H1 (cell line): ENCODE data around the gene DCAF4L1. TPM values are rescaled to one million over a fixed set of nuclear protein-coding genes. Genes with fewer than 3 reads are reported as not detected.

Source experiments
- CTCF ChIA-PET: fragments of 300-600 bp; sonication (Branson Sonifier 250); formaldehyde crosslinking; loops from one replicate; lab custom pipeline; 2021; ENCODE audit not compliant: partially characterized antibody; lab: Charles Lee
- POLR2A ChIA-PET: fragments of 300-600 bp; sonication (Branson Sonifier 250); formaldehyde crosslinking; loops from one replicate; lab custom pipeline; 2021; ENCODE audit warnings: inconsistent platforms; ENCODE audit not compliant: partially characterized antibody; lab: Charles Lee
- DNase-seq, 2 experiments: peaks; one replicate each; pipeline versions ENCODE4 v3.0.0 to v3.0.0-alpha.2; 2010 to 2022; ENCODE audit warnings: low spot score in 2 of 2, low read depth in 1 of 2, mixed read lengths in 1 of 2
- FAIRE-seq: peaks from 2 replicates; lab custom pipeline; 2011; peaks lifted over from hg19 to GRCh38; lab: Jason Lieb, UNC
- H2AFZ ChIP-seq: 2 replicates; pipeline ENCODE4 v1.8.1; 2012; ENCODE audit warnings: low read length, inconsistent platforms
- H2AK5ac ChIP-seq: 2 replicates; pipeline ENCODE4 v1.6.1; 2013; ENCODE audit warnings: low read depth, low read length
- H2BK120ac ChIP-seq: replicated peaks from 2 replicates; pipeline ENCODE3; 2013; ENCODE audit warnings: low read depth, low read length, inconsistent platforms
- H2BK12ac ChIP-seq: 2 replicates; pipeline ENCODE4 v1.6.1; 2013; ENCODE audit warnings: low read depth, low read length
- H2BK15ac ChIP-seq: 2 replicates; pipeline ENCODE4 v1.6.1; 2013; ENCODE audit warnings: low read length
- H2BK20ac ChIP-seq: 2 replicates; pipeline ENCODE4 v1.6.1; 2013; ENCODE audit warnings: low read length
- H2BK5ac ChIP-seq: 2 replicates; pipeline ENCODE4 v1.6.1; 2013; ENCODE audit warnings: low read depth, low read length
- H3K14ac ChIP-seq: 2 replicates; pipeline ENCODE4 v1.6.1; 2013; ENCODE audit warnings: inconsistent platforms; ENCODE audit not compliant: insufficient read length
- H3K18ac ChIP-seq: 2 replicates; pipeline ENCODE4 v1.6.1; 2013; ENCODE audit warnings: low read length; ENCODE audit errors: extremely low read depth
- H3K23ac ChIP-seq: 2 replicates; pipeline ENCODE4 v1.6.1; 2013; ENCODE audit warnings: inconsistent platforms; ENCODE audit not compliant: insufficient read length
- H3K23me2 ChIP-seq: 2 replicates; pipeline ENCODE4 v1.6.1; 2013; ENCODE audit warnings: low read depth, low read length
- H3K27ac ChIP-seq: 2 replicates; pipeline ENCODE4 v1.6.1; 2011; ENCODE audit warnings: low read depth, low read length, inconsistent platforms
- H3K27me3 ChIP-seq, 4 experiments: replicated peaks in 1 of 4; 1 replicate in 1 of 4; 2 replicates in 3 of 4; pipeline versions ENCODE4 v1.6.1 to v1.8.1; 2011 to 2013; ENCODE audit warnings: low read length in 3 of 4, mild to moderate bottlenecking in 3 of 4, inconsistent platforms in 2 of 4, mixed read lengths in 2 of 4, moderate library complexity in 1 of 4; ENCODE audit not compliant: control insufficient read depth in 3 of 4, insufficient read depth in 3 of 4; ENCODE audit errors: extremely low read depth in 1 of 4
- H3K36me3 ChIP-seq, 4 experiments: 2 replicates each; pipeline versions ENCODE4 v1.6.1 to v1.8.1; 2011 to 2013; ENCODE audit warnings: mild to moderate bottlenecking in 4 of 4, low read length in 3 of 4, moderate library complexity in 2 of 4, control low read depth in 1 of 4, inconsistent platforms in 1 of 4; ENCODE audit not compliant: insufficient read depth in 4 of 4, control insufficient read depth in 2 of 4
- H3K4ac ChIP-seq: replicated peaks from 2 replicates; pipeline ENCODE3; 2013; ENCODE audit warnings: low read length, low read depth, mixed read lengths, inconsistent platforms; ENCODE audit not compliant: insufficient read length
- H3K4me1 ChIP-seq, 4 experiments: replicated peaks in 1 of 4; 1 replicate in 1 of 4; 2 replicates in 3 of 4; pipeline versions ENCODE4 v1.6.1 to v1.8.1; 2011 to 2013; ENCODE audit warnings: low read length in 3 of 4, inconsistent platforms in 2 of 4, mixed read lengths in 1 of 4; ENCODE audit not compliant: insufficient read depth in 4 of 4, control insufficient read depth in 3 of 4
- H3K4me2 ChIP-seq, 2 experiments: 2 replicates each; pipeline versions ENCODE4 v1.6.1 to v1.8.1; 2011 to 2013; ENCODE audit warnings: low read depth in 2 of 2, low read length in 2 of 2, control low read depth in 1 of 2, inconsistent platforms in 1 of 2, mild to moderate bottlenecking in 1 of 2; ENCODE audit not compliant: insufficient read depth in 1 of 2
- H3K4me3 ChIP-seq, 4 experiments: fragments of 200-600, 300-600 bp in 1 of 4; sonication (generic), shearing (Covaris generic), sonication (Bioruptor Twin) in 1 of 4; 2 replicates each; pipeline versions ENCODE4 v1.5.1 to v1.8.1; 2011 to 2016; ENCODE audit warnings: low read length in 4 of 4, low read depth in 3 of 4, control low read depth in 2 of 4, inconsistent platforms in 2 of 4, mild to moderate bottlenecking in 2 of 4, mixed read lengths in 1 of 4, moderate library complexity in 1 of 4; ENCODE audit not compliant: insufficient read depth in 2 of 4; ENCODE audit errors: extremely low read depth in 1 of 4
- H3K56ac ChIP-seq: replicated peaks from 2 replicates; pipeline ENCODE3; 2013; ENCODE audit warnings: low read depth, mild to moderate bottlenecking, mixed read lengths, low read length, inconsistent platforms; ENCODE audit not compliant: insufficient read length
- H3K79me1 ChIP-seq: 2 replicates; pipeline ENCODE4 v1.6.1; 2013; ENCODE audit warnings: low read depth, low read length, control low read depth
- H3K79me2 ChIP-seq, 2 experiments: 2 replicates each; pipeline versions ENCODE4 v1.6.1 to v1.8.1; 2012 to 2013; ENCODE audit warnings: low read length in 2 of 2, mild to moderate bottlenecking in 2 of 2, inconsistent platforms in 1 of 2; ENCODE audit not compliant: insufficient read depth in 2 of 2, control insufficient read depth in 1 of 2
- H3K9ac ChIP-seq, 4 experiments: replicated peaks in 1 of 4; 1 replicate in 1 of 4; 2 replicates in 3 of 4; pipeline versions ENCODE4 v1.6.1 to v1.8.1; 2011 to 2013; ENCODE audit warnings: low read depth in 3 of 4, low read length in 3 of 4, control low read depth in 2 of 4, mild to moderate bottlenecking in 2 of 4, moderate library complexity in 2 of 4, inconsistent platforms in 1 of 4; ENCODE audit errors: extremely low read depth in 1 of 4
- H3K9me3 ChIP-seq, 2 experiments: 2 replicates each; pipeline versions ENCODE4 v1.6.1 to v1.8.1; 2012 to 2013; ENCODE audit warnings: mild to moderate bottlenecking in 2 of 2, moderate library complexity in 2 of 2, control low read depth in 1 of 2, inconsistent platforms in 1 of 2, low read depth in 1 of 2, low read length in 1 of 2, mixed read lengths in 1 of 2; ENCODE audit not compliant: insufficient read depth in 2 of 2
- H4K20me1 ChIP-seq, 2 experiments: replicated peaks in 1 of 2; 2 replicates each; pipeline versions ENCODE3 to v1.8.1; 2011 to 2013; ENCODE audit warnings: inconsistent platforms in 2 of 2, low read length in 2 of 2, mild to moderate bottlenecking in 1 of 2; ENCODE audit not compliant: insufficient read depth in 2 of 2, control insufficient read depth in 1 of 2
- H4K5ac ChIP-seq: 2 replicates; pipeline ENCODE4 v1.6.1; 2013; ENCODE audit warnings: low read length, low read depth, mixed read lengths, inconsistent platforms; ENCODE audit not compliant: insufficient read length
- H4K8ac ChIP-seq: 2 replicates; pipeline ENCODE4 v1.8.0; 2013; ENCODE audit warnings: mild to moderate bottlenecking, moderate library complexity, low read length, inconsistent platforms; ENCODE audit not compliant: insufficient read depth; ENCODE audit errors: extremely low read depth
- H4K91ac ChIP-seq: replicated peaks from 2 replicates; pipeline ENCODE3; 2013; ENCODE audit warnings: low read length, mixed read lengths, inconsistent platforms; ENCODE audit not compliant: insufficient read length
- CBX5 ChIP-seq: fragments of 300-800, 300-1000 bp; sonication (generic); IDR thresholded peaks from 2 replicates; pipeline ENCODE4 v1.7.1; 2016; ENCODE audit warnings: antibody characterized with exemption, low read length, low read depth
- CBX8 ChIP-seq: fragments of 300-800, 300-1000 bp; sonication (generic); IDR thresholded peaks from 2 replicates; pipeline ENCODE4 v1.7.1; 2016; ENCODE audit warnings: low read depth, low read length, borderline replicate concordance
- CEBPB ChIP-seq: IDR thresholded peaks from 2 replicates; pipeline ENCODE4 v1.6.1; 2012; ENCODE audit warnings: low read depth, low read length
- CTBP2 ChIP-seq: IDR thresholded peaks from 2 replicates; pipeline ENCODE4 v1.7.0; 2011; ENCODE audit warnings: borderline replicate concordance, mild to moderate bottlenecking, moderate library complexity, mixed read lengths, low read length; ENCODE audit not compliant: insufficient read depth, insufficient read length
- FOSL1 ChIP-seq: IDR thresholded peaks from 2 replicates; pipeline ENCODE4 v1.6.1; 2011; ENCODE audit warnings: mild to moderate bottlenecking, low read depth, low read length, moderate library complexity; ENCODE audit not compliant: insufficient read depth
- GABPA ChIP-seq: IDR thresholded peaks from 2 replicates; pipeline ENCODE4 v1.6.1; 2011; ENCODE audit warnings: mild to moderate bottlenecking, low read length, moderate library complexity, borderline replicate concordance; ENCODE audit not compliant: insufficient read depth
- NANOG ChIP-seq: IDR thresholded peaks from 2 replicates; pipeline ENCODE4 v1.6.1; 2011; ENCODE audit warnings: low read length, low read depth, mild to moderate bottlenecking, inconsistent platforms; ENCODE audit not compliant: insufficient read depth, poor library complexity, severe bottlenecking
- RFX5 ChIP-seq: IDR thresholded peaks from 2 replicates; pipeline ENCODE4 v1.6.1; 2011; ENCODE audit warnings: low read depth, low read length, improper control_type of control experiment, borderline replicate concordance
- SAP30 ChIP-seq: fragments of 300-600 bp; sonication (generic); IDR thresholded peaks from 2 replicates; pipeline ENCODE4 v1.7.1; 2012; ENCODE audit warnings: low read length, moderate library complexity, mild to moderate bottlenecking, inconsistent platforms; ENCODE audit not compliant: insufficient read depth, insufficient replicate concordance
- SUZ12 ChIP-seq: fragments of 200-600 bp; sonication (generic); IDR thresholded peaks from 2 replicates; pipeline ENCODE4 v1.6.1; 2012; ENCODE audit warnings: mild to moderate bottlenecking, inconsistent platforms, low read length, moderate library complexity, mixed read lengths
- TBP ChIP-seq: IDR thresholded peaks from 2 replicates; pipeline ENCODE4 v1.6.1; 2011; ENCODE audit warnings: low read depth, low read length, improper control_type of control experiment
- ZNF274 ChIP-seq: IDR thresholded peaks from 2 replicates; pipeline ENCODE4 v1.7.0; 2012; ENCODE audit warnings: low read length, borderline replicate concordance; ENCODE audit errors: extremely low read depth
- WGBS, 2 experiments: shearing (Covaris generic) in 1 of 2; methylation state at CpG; one replicate each; pipeline versions ENCODE4 v1.1.6 to v1.1.7; 2013 to 2015; ENCODE audit warnings: low lambda C conversion rate in 2 of 2, mixed read lengths in 2 of 2, inconsistent platforms in 1 of 2, low coverage in 1 of 2, missing lambda C conversion rate in 1 of 2; ENCODE audit not compliant: insufficient replicate concordance in 2 of 2, insufficient coverage in 1 of 2, insufficient read length in 1 of 2; ENCODE audit errors: extremely low coverage in 1 of 2, missing lambda C conversion rate in 1 of 2; 5-methylcytosine and 5-hydroxymethylcytosine counted together
- polyA plus RNA-seq, 7 experiments: library from polyadenylated mRNA; depleted of rRNA in 3 of 7; stranded (reverse) in 5 of 7; unstranded in 2 of 7; fragments of >200 nt in 5 of 7; fragments of 200-250 nt in 2 of 7; gene quantifications; 1 replicate in 5 of 7; 2 replicates in 1 of 7; 4 replicates in 1 of 7; pipeline versions ENCODE4 v1.2.1 to v1.2.3, GENCODE V29; 2011 to 2013; ENCODE audit warnings: missing spikeins in 2 of 7, mixed read lengths in 2 of 7
- total RNA-seq: library from RNA; stranded (reverse); fragmentation: NEBNext Ultra II Directional; extraction: Animal tissue kit (Norgen Biotek cat#: 25700); gene quantifications from 2 replicates; pipeline ENCODE4 v1.2.1, GENCODE V29; 2021

Gene DCAF4L1
- total and polyA plus RNA-seq, 2 of the 8 experiments (the other 6 are each of a cell fraction or from before 2014, with no cell fraction given), result 0.06 to 0.15 TPM

DNA sequence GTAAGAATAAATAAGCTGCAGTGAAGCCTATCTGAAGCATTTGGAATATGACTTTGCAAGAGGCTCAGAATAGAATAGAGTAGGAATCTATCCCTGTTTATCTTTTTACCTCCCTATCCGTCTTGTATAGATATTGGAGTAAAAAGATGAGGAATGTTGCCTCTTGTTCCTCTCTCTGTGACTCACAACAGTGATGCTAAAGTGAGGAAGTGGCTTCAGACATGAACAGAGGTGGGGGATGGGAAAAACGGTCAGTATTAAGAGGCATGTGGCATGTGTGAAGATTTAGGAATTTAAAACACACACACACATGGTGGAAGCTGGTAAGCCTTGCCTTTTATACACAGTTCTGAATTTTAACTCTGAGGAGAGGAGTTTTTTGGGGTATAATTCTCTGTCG is 3.8 kb upstream of the DCAF4L1 start:
- no peak overlapping the region for H3K56ac ChIP-seq
- 60% methylated on average over 3 of the region's 3 CpGs; no CpG with 5 or more reads in 1 of the 2 experiments for WGBS, 2 experiments
- H3K4me1 ChIP-seq, result peaks cover 0 to 4% (median 2%) of the 10 kb centered on the region in 4 experiments; a peak in 3 of 7 replicates
- H2BK12ac ChIP-seq, result no peak overlapping the region
- H4K5ac ChIP-seq, result no peak overlapping the region
- H3K4me3 ChIP-seq, result no peak overlapping the region
- no peak for TF ChIP-seq GABPA
- TF ChIP-seq SAP30, result no peak
- TF ChIP-seq SUZ12, result no peak
- TF ChIP-seq CEBPB, result no peak
- no peak for TF ChIP-seq NANOG
- TF ChIP-seq FOSL1, result no peak
- TF ChIP-seq CTBP2, result no peak
- no peak for TF ChIP-seq CBX5
- no peak for TF ChIP-seq ZNF274
- no peak for TF ChIP-seq RFX5
- no peak for TF ChIP-seq TBP
- TF ChIP-seq CBX8, result no peak
- no peak for DNase-seq
- no peak overlapping the region for H2BK120ac ChIP-seq
- no peaks in the 10 kb centered on the region for H3K27me3 ChIP-seq
- H3K36me3 ChIP-seq, result no peaks in the 10 kb centered on the region
- H2BK20ac ChIP-seq, result no peak overlapping the region
- H2AFZ ChIP-seq, result 0 out of 2 replicates have a peak overlapping the region, but pooled peaks have one; percentile 40
- no peak overlapping the region for H3K4ac ChIP-seq
- H3K79me1 ChIP-seq, result no peaks in the 10 kb centered on the region
- no peaks in the 10 kb centered on the region for H3K79me2 ChIP-seq
- peaks cover 0 to 3% of the 10 kb centered on the region in 2 experiments; a peak in 1 of 4 replicates for H3K9me3 ChIP-seq
- no peak overlapping the region for H3K14ac ChIP-seq
- no peak overlapping the region for H3K27ac ChIP-seq
- no peak overlapping the region for H4K91ac ChIP-seq
- H3K9ac ChIP-seq, result 0 out of 7 replicates have a peak overlapping the region, but pooled peaks of 1 of the 4 experiments have one; percentile 11
- no peak overlapping the region for H3K23ac ChIP-seq
- H3K23me2 ChIP-seq, result no peaks in the 10 kb centered on the region
- ChIA-PET CTCF (interaction anchor here (0.6 to 2.2 kb wide), 3 partner anchors 11 to 447 kb away, joined by 3 to 15 read pairs (median 4); no protein-coding TSS in a partner anchor), POLR2A (interaction anchor here (1.7 to 3.4 kb wide), 2 partner anchors 11 to 13 kb away, joined by 5 to 17 read pairs; partner anchors contain the start of gene SLC30A9)
- no peak for FAIRE-seq
- no peak overlapping the region for H3K4me2 ChIP-seq
- no peak overlapping the region for H2AK5ac ChIP-seq
- H3K18ac ChIP-seq, result no peak overlapping the region
- H4K8ac ChIP-seq, result no peak overlapping the region
- no peak overlapping the region for H2BK15ac ChIP-seq
- no peak overlapping the region for H2BK5ac ChIP-seq
- no peaks in the 10 kb centered on the region for H4K20me1 ChIP-seq
